NCI-H128 (cell line): ENCODE data around the gene ME1.
"Not testable (repeated sequence)": the region's sequence is repeated elsewhere in the genome, so short reads cannot be mapped to it uniquely, and the experiment has no call there.

ENCODE experiments used
- DNase-seq: peaks from one replicate; lab custom pipeline; 2025; ENCODE audit not compliant: unreplicated experiment; lab: John Stamatoyannopoulos, UW

Gene ME1

GRCh38 chr6:83359638-83360037, 71.2 kb downstream of the ME1 start:
- no peak for DNase-seq

GRCh38 chr6:83354747-83355146, 76.1 kb downstream of the ME1 start:
- DNase-seq, result no peak

- no peak for DNase-seq
Observed at GRCh38 chr6:83352424-83353061, 78.3 kb downstream of the ME1 start.

- no peak for DNase-seq
Observed at GRCh38 chr6:83343121-83343520, 87.7 kb downstream of the ME1 start.

- DNase-seq, result no peak
Observed at GRCh38 chr6:83341765-83342164, 89.1 kb downstream of the ME1 start.

GRCh38 chr6:83333916-83334315, 96.9 kb downstream of the ME1 start:
- DNase-seq, result not testable (repeated sequence)

- DNase-seq, result no peak
Observed at GRCh38 chr6:83333500-83333899, 97.4 kb downstream of the ME1 start.

GRCh38 chr6:83314693-83315092, 116.2 kb downstream of the ME1 start:
- no peak for DNase-seq

GRCh38 chr6:83313882-83314281, 117.0 kb downstream of the ME1 start:
- DNase-seq, result no peak

- DNase-seq, result no peak
Observed at GRCh38 chr6:83311231-83311630, 119.6 kb downstream of the ME1 start.

GRCh38 chr6:83310046-83310445, 120.8 kb downstream of the ME1 start:
- no peak for DNase-seq

GRCh38 chr6:83309344-83309743, 121.5 kb downstream of the ME1 start:
- no peak for DNase-seq

- DNase-seq, result no peak
Observed at GRCh38 chr6:83308833-83309232, 122.0 kb downstream of the ME1 start.

GRCh38 chr6:83307849-83308248, 123.0 kb downstream of the ME1 start:
- no peak for DNase-seq

- no peak for DNase-seq
Observed at GRCh38 chr6:83303426-83303825, 127.4 kb downstream of the ME1 start.

GRCh38 chr6:83294676-83295075, 136.2 kb downstream of the ME1 start:
- DNase-seq, result no peak

- DNase-seq, result no peak
Observed at GRCh38 chr6:83292900-83293843, 137.7 kb downstream of the ME1 start.

GRCh38 chr6:83287298-83287697, 143.6 kb downstream of the ME1 start:
- DNase-seq, result not testable (repeated sequence)

GRCh38 chr6:83285917-83286316, 144.9 kb downstream of the ME1 start:
- no peak for DNase-seq

GRCh38 chr6:83273596-83273995, 157.3 kb downstream of the ME1 start:
- DNase-seq, result no peak

- no peak for DNase-seq
Observed at GRCh38 chr6:83270971-83271719, 159.7 kb downstream of the ME1 start.

- no peak for DNase-seq
Observed at GRCh38 chr6:83265384-83265783, 165.5 kb downstream of the ME1 start.
